Measurements from ENCODE around the gene TUBB. TPM values are rescaled to one million over a fixed set of nuclear protein-coding genes. Genes with fewer than 3 reads are reported as not detected.

The TUBB gene
- total RNA-seq, 4 donors from 2014 or later: 184 to 351 (median 236) TPM

- TF ChIP-seq POLR2A (IDR thresholded peaks at IDR 0.05): no peak
- no peak for TF ChIP-seq CTCF (IDR thresholded peaks at IDR 0.05)
- no peak for TF ChIP-seq POLR2AphosphoS5 (IDR thresholded peaks at IDR 0.05)
- TF ChIP-seq EP300 (IDR thresholded peaks at IDR 0.05): no peak
- H3K4me1 ChIP-seq: peaks cover 4 to 56% (median 36%) of the 10 kb centered on the region in 3 donors
- H3K27me3 ChIP-seq: no peaks in the 10 kb centered on the region
- no peak for ATAC-seq
- WGBS, 2 donors (ENCODE audit: low coverage in 1 of 2): 81% methylated on average over 6 of the region's 11 CpGs; no CpG with 5 or more reads in 1 of the 2 donors
- no peaks in the 10 kb centered on the region for H3K36me3 ChIP-seq
- H3K9me3 ChIP-seq: no peaks in the 10 kb centered on the region
- peak overlapping the region in 1 of 2 donors; percentile 92 for H3K4me3 ChIP-seq
- H3K27ac ChIP-seq: peak overlapping the region; percentile 92 to 100 (median 98)
Measured at GRCh38 chr6:30689022-30689865, 30.9 kb upstream of the TUBB start.

DNA sequence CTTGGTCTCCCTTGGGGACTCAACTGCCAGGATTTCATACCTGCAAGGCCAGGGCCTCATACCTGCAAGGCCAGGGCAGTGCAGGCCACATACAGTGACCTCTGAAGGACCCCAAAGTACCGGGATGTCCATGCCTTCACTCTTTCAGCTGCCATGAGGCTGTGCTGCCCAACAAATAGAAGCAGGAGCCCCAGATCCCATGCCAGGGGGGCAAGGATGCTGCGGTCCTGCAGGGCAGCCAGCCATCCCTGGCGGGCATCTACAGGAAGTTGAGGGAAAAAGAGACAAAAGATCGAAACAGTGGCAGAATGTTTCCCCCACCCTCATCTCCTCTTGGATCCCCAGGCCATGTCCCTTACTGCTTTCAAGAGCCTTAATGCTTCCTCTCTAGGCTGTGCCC lies 30.2 kb upstream of the TUBB start:
- Histone ChIP-seq H3K27ac (peak overlapping the region; percentile 70 to 100 (median 95)), H3K36me3 (no peaks in the 10 kb centered on the region), H3K9me3 (no peaks in the 10 kb centered on the region), H3K27me3 (no peaks in the 10 kb centered on the region), H3K4me3 (peak overlapping the region; percentile 68 to 80), H3K4me1 (peaks cover 4 to 49% (median 36%) of the 10 kb centered on the region in 3 donors)
- no peak for ATAC-seq
- WGBS, 2 donors (ENCODE audit: low coverage in 1 of 2): 0 to 10% methylated on average over 1 to 4 of the region's 4 CpGs
- TF ChIP-seq POLR2AphosphoS5 (IDR thresholded peaks at IDR 0.05) (no peak), CTCF (IDR thresholded peaks at IDR 0.05) (peak in 1 of 4 experiments; percentile 7), POLR2A (IDR thresholded peaks at IDR 0.05) (no peak)

- peak within 1 kb of the TSS; percentile 70 to 100 (median 95) for H3K27ac ChIP-seq
- ATAC-seq: peak; percentile 75
- WGBS, 2 donors (ENCODE audit: low coverage in 1 of 2): 0 to 1% methylated on average over 7 to 12 of the region's 40 CpGs
Measured at GRCh38 chr6:30690403-30691207, 29.5 kb upstream of the TUBB start, which contains the start of gene NRM. TSS of gene NRM (minus strand) at chr6:30690984. CDS start at chr6:30690974, 10 bp downstream.

DNA sequence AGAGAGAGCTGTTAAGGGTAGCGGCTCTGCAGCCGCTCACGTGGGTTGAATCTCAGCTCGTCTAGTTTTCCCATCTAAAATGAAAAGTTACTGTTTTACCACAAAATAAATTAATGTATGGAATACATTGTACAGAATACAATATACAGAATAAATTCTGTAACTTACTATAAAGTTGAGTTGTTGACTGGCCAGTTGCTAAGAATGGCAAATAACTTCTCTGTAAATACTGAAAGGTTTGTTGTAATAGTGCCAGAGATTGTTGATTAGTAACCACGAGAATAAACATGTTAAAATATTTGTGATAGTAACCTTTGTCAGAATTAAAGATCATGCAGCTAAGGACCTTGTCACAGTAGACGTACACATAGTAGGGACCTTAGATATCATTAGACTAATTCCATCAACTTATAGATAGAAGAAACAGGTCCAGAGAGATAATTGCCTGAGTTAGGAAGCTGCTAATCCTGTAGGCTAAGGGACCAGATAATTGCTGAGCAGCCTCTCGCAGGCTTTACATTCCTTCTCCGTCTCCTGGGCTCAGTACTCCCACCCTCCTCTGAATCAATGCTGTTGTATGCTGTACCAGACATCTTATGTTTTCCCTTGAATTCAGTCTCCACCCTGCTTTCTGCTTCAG lies 28.8 kb upstream of the TUBB start:
- ATAC-seq: no peak
- Histone ChIP-seq H3K27ac (peak overlapping the region; percentile 70 to 100 (median 95)), H3K9me3 (no peaks in the 10 kb centered on the region), H3K4me1 (peaks cover 4 to 39% (median 31%) of the 10 kb centered on the region in 3 donors), H3K36me3 (no peaks in the 10 kb centered on the region), H3K27me3 (no peaks in the 10 kb centered on the region), H3K4me3 (peak overlapping the region; percentile 68 to 80)
- TF ChIP-seq EP300 (IDR thresholded peaks at IDR 0.05) (no peak), CTCF (IDR thresholded peaks at IDR 0.05) (no peak), POLR2A (IDR thresholded peaks at IDR 0.05) (no peak)
- 6 to 26% methylated on average over 5 to 7 of the region's 8 CpGs for WGBS, 2 donors (ENCODE audit: low coverage in 1 of 2)

More at GRCh38 chr6:30690403-30691207, 29.5 kb upstream of the TUBB start, which contains the start of gene NRM:
- Histone ChIP-seq H3K4me3 (peak within 1 kb of the TSS; percentile 68 to 80), H3K36me3 (no peaks in the 10 kb centered on the region), H3K27me3 (no peaks in the 10 kb centered on the region), H3K4me1 (peaks cover 4 to 43% (median 33%) of the 10 kb centered on the region in 3 donors), H3K9me3 (no peaks in the 10 kb centered on the region)
- TF ChIP-seq POLR2A (IDR thresholded peaks at IDR 0.05) (peak; percentile 27 to 28), POLR2AphosphoS5 (IDR thresholded peaks at IDR 0.05) (peak; percentile 73), EP300 (IDR thresholded peaks at IDR 0.05) (no peak), CTCF (IDR thresholded peaks at IDR 0.05) (peak in 1 of 4 experiments; percentile 18)
